IMR-90 (cell line): ENCODE results near the gene RAD51B.
"Not testable (repeated sequence)": the region's sequence is repeated elsewhere in the genome, so short reads cannot be mapped to it uniquely, and the experiment has no call there.

Experiments used
- CEBPB ChIP-seq: IDR thresholded peaks from 2 replicates; pipeline ENCODE4 v1.6.1; 2012; ENCODE audit warnings: low read depth, low read length, improper control_type of control experiment
- MAFK ChIP-seq: IDR thresholded peaks from 2 replicates; pipeline ENCODE4 v1.6.1; 2012; ENCODE audit warnings: low read depth, low read length, improper control_type of control experiment
- MXI1 ChIP-seq: IDR thresholded peaks from 2 replicates; pipeline ENCODE4 v1.6.1; 2012; ENCODE audit warnings: low read depth, mild to moderate bottlenecking, low read length, moderate library complexity, borderline replicate concordance
- POLR2A ChIP-seq: IDR thresholded peaks from 2 replicates; pipeline ENCODE4 v1.6.1; 2012; ENCODE audit warnings: mild to moderate bottlenecking, low read depth, low read length
- RAD21 ChIP-seq: IDR thresholded peaks from 2 replicates; pipeline ENCODE4 v1.6.1; 2012; ENCODE audit warnings: low read length, improper control_type of control experiment
- RCOR1 ChIP-seq: IDR thresholded peaks from 2 replicates; pipeline ENCODE4 v1.6.1; 2012; ENCODE audit warnings: mild to moderate bottlenecking, low read length, improper control_type of control experiment; ENCODE audit not compliant: insufficient replicate concordance
- RFX5 ChIP-seq: IDR thresholded peaks from 2 replicates; pipeline ENCODE4 v1.8.0; 2012; ENCODE audit warnings: low read depth, mild to moderate bottlenecking, low read length, moderate library complexity
- SMC3 ChIP-seq: fragments of 150-350 bp; IDR thresholded peaks from 2 replicates; pipeline ENCODE4 v1.6.1; 2016; ENCODE audit warnings: low read depth, mild to moderate bottlenecking, antibody characterized with exemption, low read length, moderate library complexity
- TF ChIP-seq, protein P1 (sequence below): conservative IDR thresholded peaks from 2 replicates; pipeline ENCODE4 v1.5.1; 2012; ENCODE audit warnings: mild to moderate bottlenecking, low read depth, low read length, improper control_type of control experiment
- TF ChIP-seq, protein P2 (sequence below): fragments of 150-350 bp; IDR thresholded peaks from 2 replicates; pipeline ENCODE4 v1.6.1; 2017; ENCODE audit warnings: mild to moderate bottlenecking, antibody characterized with exemption, low read length, low read depth

DNA sequence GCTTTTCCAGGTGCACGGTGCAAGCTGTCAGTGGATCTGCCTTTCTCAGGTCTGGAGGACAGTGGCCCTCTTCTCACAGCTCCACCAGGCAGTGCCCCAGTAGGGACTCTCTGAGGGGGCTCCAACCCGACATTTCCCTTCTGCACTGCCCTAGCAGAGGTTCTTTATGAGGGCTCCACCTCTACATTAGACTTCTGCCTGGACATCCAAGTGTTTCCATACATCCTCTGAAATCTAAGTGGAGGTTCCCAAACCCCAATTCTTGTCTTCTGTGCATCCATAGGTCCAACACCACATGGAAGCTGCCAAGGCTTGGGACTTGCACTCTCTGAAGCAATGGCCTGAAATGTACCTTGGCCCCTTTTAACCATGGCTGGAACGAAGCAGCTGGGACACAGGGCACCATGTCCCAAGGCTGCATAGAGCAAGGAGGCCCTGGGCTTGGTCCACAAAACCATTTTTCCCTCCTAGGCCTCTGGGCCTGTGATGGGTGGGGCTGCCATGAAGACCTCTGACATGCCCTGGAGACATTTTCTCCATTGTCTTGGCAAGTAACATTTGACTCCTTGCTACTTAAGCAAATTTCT, 282.2 kb downstream of the RAD51B start:
- TF ChIP-seq, protein P1, sequence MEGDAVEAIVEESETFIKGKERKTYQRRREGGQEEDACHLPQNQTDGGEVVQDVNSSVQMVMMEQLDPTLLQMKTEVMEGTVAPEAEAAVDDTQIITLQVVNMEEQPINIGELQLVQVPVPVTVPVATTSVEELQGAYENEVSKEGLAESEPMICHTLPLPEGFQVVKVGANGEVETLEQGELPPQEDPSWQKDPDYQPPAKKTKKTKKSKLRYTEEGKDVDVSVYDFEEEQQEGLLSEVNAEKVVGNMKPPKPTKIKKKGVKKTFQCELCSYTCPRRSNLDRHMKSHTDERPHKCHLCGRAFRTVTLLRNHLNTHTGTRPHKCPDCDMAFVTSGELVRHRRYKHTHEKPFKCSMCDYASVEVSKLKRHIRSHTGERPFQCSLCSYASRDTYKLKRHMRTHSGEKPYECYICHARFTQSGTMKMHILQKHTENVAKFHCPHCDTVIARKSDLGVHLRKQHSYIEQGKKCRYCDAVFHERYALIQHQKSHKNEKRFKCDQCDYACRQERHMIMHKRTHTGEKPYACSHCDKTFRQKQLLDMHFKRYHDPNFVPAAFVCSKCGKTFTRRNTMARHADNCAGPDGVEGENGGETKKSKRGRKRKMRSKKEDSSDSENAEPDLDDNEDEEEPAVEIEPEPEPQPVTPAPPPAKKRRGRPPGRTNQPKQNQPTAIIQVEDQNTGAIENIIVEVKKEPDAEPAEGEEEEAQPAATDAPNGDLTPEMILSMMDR = not testable (repeated sequence)
- not testable (repeated sequence) for TF ChIP-seq RCOR1, CEBPB, RAD21, POLR2A, SMC3, RFX5, MXI1, MAFK
- TF ChIP-seq, protein P2, sequence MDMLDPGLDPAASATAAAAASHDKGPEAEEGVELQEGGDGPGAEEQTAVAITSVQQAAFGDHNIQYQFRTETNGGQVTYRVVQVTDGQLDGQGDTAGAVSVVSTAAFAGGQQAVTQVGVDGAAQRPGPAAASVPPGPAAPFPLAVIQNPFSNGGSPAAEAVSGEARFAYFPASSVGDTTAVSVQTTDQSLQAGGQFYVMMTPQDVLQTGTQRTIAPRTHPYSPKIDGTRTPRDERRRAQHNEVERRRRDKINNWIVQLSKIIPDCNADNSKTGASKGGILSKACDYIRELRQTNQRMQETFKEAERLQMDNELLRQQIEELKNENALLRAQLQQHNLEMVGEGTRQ = not testable (repeated sequence)
